ENCODE results near the gene DBNDD1. TPM values are rescaled to one million over a fixed set of nuclear protein-coding genes. Genes with fewer than 3 reads are reported as not detected.

The DBNDD1 gene
- total and polyA plus RNA-seq, 2 experiments from 2014 or later = 5.5 to 18.2 TPM

- Histone ChIP-seq H3K9me3 (ENCODE audit: low read depth) (no peaks in the 10 kb centered on the region), H3K27ac (no peak overlapping the region), H4K20me1 (ENCODE audit: insufficient read depth, poor library complexity, severe bottlenecking) (no peaks in the 10 kb centered on the region), H3K4me1 (ENCODE audit: insufficient read depth) (no peaks in the 10 kb centered on the region), H3K9me2 (replicated peaks; ENCODE audit: insufficient read depth) (no peaks in the 10 kb centered on the region), H3K79me2 (no peaks in the 10 kb centered on the region), H3K27me3 (no peaks in the 10 kb centered on the region), H3K4me2 (no peak overlapping the region), H2AFZ (no peak overlapping the region), H3K4me3 (no peak overlapping the region), H3K36me3 (replicated peaks; ENCODE audit: insufficient read depth, low read depth) (no peaks in the 10 kb centered on the region)
- TF ChIP-seq EZH2phosphoT487 (IDR thresholded peaks at IDR 0.05; ENCODE audit: low read depth, severe bottlenecking, unreplicated experiment) = no peak
- TF ChIP-seq CTCF (IDR thresholded peaks at IDR 0.05; ENCODE audit: poor library complexity) = no peak
- TF ChIP-seq EZH2 (IDR thresholded peaks at IDR 0.05; ENCODE audit: borderline replicate concordance) = no peak
- no peak for DNase-seq (ENCODE audit: low spot score)
- WGBS (ENCODE audit: low lambda C conversion rate, missing lambda C conversion rate) = 95% methylated on average over 23 of the region's 23 CpGs
These were observed 62.0 kb downstream of the DBNDD1 start for GRCh38 chr16:89957216-89957785.

GRCh38 chr16:89956505-89957215 lies 62.6 kb downstream of the DBNDD1 start:
- Histone ChIP-seq H3K9me3 (ENCODE audit: low read depth) (no peaks in the 10 kb centered on the region), H3K4me1 (ENCODE audit: insufficient read depth) (no peaks in the 10 kb centered on the region), H4K20me1 (ENCODE audit: insufficient read depth, poor library complexity, severe bottlenecking) (no peaks in the 10 kb centered on the region), H3K9me2 (replicated peaks; ENCODE audit: insufficient read depth) (no peaks in the 10 kb centered on the region), H3K4me2 (no peak overlapping the region), H3K27me3 (no peaks in the 10 kb centered on the region), H2AFZ (no peak overlapping the region), H3K79me2 (no peaks in the 10 kb centered on the region), H3K4me3 (no peak overlapping the region), H3K36me3 (replicated peaks; ENCODE audit: insufficient read depth, low read depth) (no peaks in the 10 kb centered on the region), H3K27ac (no peak overlapping the region)
- no peak for TF ChIP-seq EZH2phosphoT487 (IDR thresholded peaks at IDR 0.05; ENCODE audit: low read depth, severe bottlenecking, unreplicated experiment)
- TF ChIP-seq EZH2 (IDR thresholded peaks at IDR 0.05; ENCODE audit: borderline replicate concordance) = no peak
- no peak for TF ChIP-seq CTCF (IDR thresholded peaks at IDR 0.05; ENCODE audit: poor library complexity)
- WGBS (ENCODE audit: low lambda C conversion rate, missing lambda C conversion rate) = 97% methylated on average over 15 of the region's 15 CpGs
- DNase-seq (ENCODE audit: low spot score) = no peak

GRCh38 chr16:89955001-89955685 lies 64.1 kb downstream of the DBNDD1 start:
- no peak for DNase-seq (ENCODE audit: low spot score)
- Histone ChIP-seq H3K4me3 (no peak overlapping the region), H2AFZ (no peak overlapping the region), H3K9me3 (ENCODE audit: low read depth) (no peaks in the 10 kb centered on the region), H3K9me2 (replicated peaks; ENCODE audit: insufficient read depth) (no peaks in the 10 kb centered on the region), H3K27ac (no peak overlapping the region), H3K4me2 (no peak overlapping the region), H3K79me2 (peaks cover 4% of the 10 kb centered on the region), H3K36me3 (replicated peaks; ENCODE audit: insufficient read depth, low read depth) (no peaks in the 10 kb centered on the region), H3K27me3 (no peaks in the 10 kb centered on the region), H3K4me1 (ENCODE audit: insufficient read depth) (no peaks in the 10 kb centered on the region), H4K20me1 (ENCODE audit: insufficient read depth, poor library complexity, severe bottlenecking) (no peaks in the 10 kb centered on the region)
- 95% methylated on average over 15 of the region's 15 CpGs for WGBS (ENCODE audit: low lambda C conversion rate, missing lambda C conversion rate)
- TF ChIP-seq EZH2 (IDR thresholded peaks at IDR 0.05; ENCODE audit: borderline replicate concordance) = no peak
- TF ChIP-seq CTCF (IDR thresholded peaks at IDR 0.05; ENCODE audit: poor library complexity) = no peak
- TF ChIP-seq EZH2phosphoT487 (IDR thresholded peaks at IDR 0.05; ENCODE audit: low read depth, severe bottlenecking, unreplicated experiment) = no peak

Other genes with a start within 250 kb of the DBNDD1 start
- gene FANCA, start 202.8 kb downstream of the DBNDD1 start, total RNA-seq = 6.1 and 9.5 TPM in 2 replicates
- gene FANCA, start 202.8 kb downstream of the DBNDD1 start, polyA plus RNA-seq = 9.6 and 11.4 TPM in 2 replicates
- 16.9 and 21.7 TPM in 2 replicates for gene SPIRE2, start 191.0 kb downstream of the DBNDD1 start, total RNA-seq
- 13.4 and 18.4 TPM in 2 replicates for gene SPIRE2, start 191.0 kb downstream of the DBNDD1 start, polyA plus RNA-seq
- 79.3 and 130 TPM in 2 replicates for gene TCF25, start 145.9 kb downstream of the DBNDD1 start, total RNA-seq
- 206 and 256 TPM in 2 replicates for gene TCF25, start 145.9 kb downstream of the DBNDD1 start, polyA plus RNA-seq
- gene MC1R, start 100.6 kb downstream of the DBNDD1 start, total RNA-seq = 4.2 and 4.5 TPM in 2 replicates
- 3.4 and 4.8 TPM in 2 replicates for gene MC1R, start 100.6 kb downstream of the DBNDD1 start, polyA plus RNA-seq
- gene TUBB3, start 96.1 kb downstream of the DBNDD1 start, total RNA-seq = 50.0 and 87.2 TPM in 2 replicates
- 69.3 and 70.0 TPM in 2 replicates for gene TUBB3, start 96.1 kb downstream of the DBNDD1 start, polyA plus RNA-seq
- 61.7 and 69.1 TPM in 2 replicates for gene DEF8, start 70.7 kb downstream of the DBNDD1 start, total RNA-seq
- 64.2 and 74.7 TPM in 2 replicates for gene DEF8, start 70.7 kb downstream of the DBNDD1 start, polyA plus RNA-seq
- not detected in 2 replicates for gene PRDM7, start 57.9 kb upstream of the DBNDD1 start, total RNA-seq
- not detected in 2 replicates for gene PRDM7, start 57.9 kb upstream of the DBNDD1 start, polyA plus RNA-seq

Data from hepatocyte (in vitro differentiated cells).